Pancreas (tissue), 10 donors: ENCODE results near the gene DYNLL1. TPM values are rescaled to one million over a fixed set of nuclear protein-coding genes. Genes with fewer than 3 reads are reported as not detected.

Experiments
- ATAC-seq, 4 donors: fragments of 200-7000 bp; cut with Tn5 transposase; one replicate each; pipeline versions ENCODE4 v1.8.0 to v1.9.1; 2020; ENCODE audit warnings: mild to moderate bottlenecking in 4 of 4, moderate library complexity in 4 of 4
- DNase-seq, 6 donors: peaks; one replicate each; pipeline ENCODE4 v3.0.0-alpha.2; 2020
- FAIRE-seq: peaks from 2 replicates; lab custom pipeline; 2012; peaks lifted over from hg19 to GRCh38; lab: Jason Lieb, UNC
- H3K27ac ChIP-seq, 4 donors: fragments of 200-600 bp; sonication (generic); 1 replicate in 3 of 4; 2 replicates in 1 of 4; pipeline versions ENCODE4 v1.5.0 to v1.8.0; 2020
- H3K27me3 ChIP-seq, 4 donors: fragments of 200-600 bp; one replicate each; pipeline ENCODE4 v1.8.0; 2021
- H3K36me3 ChIP-seq, 3 donors: fragments of 200-600 bp; sonication (generic) in 1 of 3; one replicate each; pipeline versions ENCODE4 v1.5.0 to v1.8.0; 2020 to 2021
- H3K4me1 ChIP-seq, 3 donors: fragments of 200-600 bp; one replicate each; pipeline ENCODE4 v1.8.0; 2021
- H3K4me3 ChIP-seq, 4 donors: fragments of 200-600 bp; sonication (generic) in 2 of 4; one replicate each; pipeline versions ENCODE4 v1.5.0 to v1.8.0; 2020 to 2021
- H3K9me3 ChIP-seq, 4 donors: fragments of 200-600 bp; one replicate each; pipeline ENCODE4 v1.8.0; 2021
- CTCF ChIP-seq, 4 donors: fragments of 200-600 bp; sonication (generic) in 3 of 4; IDR thresholded peaks; one replicate each; pipeline versions ENCODE4 v1.5.0 to v1.8.0; 2021; ENCODE audit warnings: antibody characterized with exemption in 4 of 4
- WGBS, 2 donors: extraction: QIAGEN DNeasy Blood & Tissue Kit; methylation state at CpG; one replicate each; pipeline ENCODE4 v1.1.7; 2013; 5-methylcytosine and 5-hydroxymethylcytosine counted together
- intact Hi-C, 3 donors: fragments of 100-400 bp; cut with DNase I; formaldehyde crosslinking; loops; one replicate each; pipeline versions ENCODE4 v1.11.1 to v1.14.2; 2022
- polyA plus RNA-seq, 2 donors: library from polyadenylated mRNA; stranded (reverse); fragments of 200-250 nt; gene quantifications; one replicate each; pipeline ENCODE4 v1.2.3, GENCODE V29; 2013
- total RNA-seq, 6 donors: library from RNA; stranded (reverse); fragmentation: NEBNext Ultra II Directional in 4 of 6; extraction: Animal tissue kit (Norgen Biotek cat#: 25700) in 4 of 6; gene quantifications; one replicate each; pipeline versions ENCODE4 v1.2.1 to v1.2.4, GENCODE V29; 2021 to 2023
- donor health status: healthy with polysubstance abuse.
- donor health status: DM: no; HTN: no; CAD: no; lungs with moderate emphysema.
- donor health status: DM: no; HTN: no; CAD: no.
- donor health status: control.
- donor health status: control.
- donor health status: Bipolar disorder and iron deficiency.
- donor health status: DM: yes; HTN: yes; CAD: no.
- donor health status: DM: no; HTN: no; CAD: no.
- donor health status: DM: no; HTN: no; CAD: no.
- donor health status: DM: yes; HTN: yes; CAD: no.

Gene DYNLL1
- total and polyA plus RNA-seq, 8 donors = 57.7 to 249 (median 102) TPM

GRCh38 chr12:120468325-120468820 is 27.5 kb upstream of the DYNLL1 start:
- Histone ChIP-seq H3K4me1 (peaks cover 18 to 22% (median 20%) of the 10 kb centered on the region in 3 donors), H3K27me3 (no peaks in the 10 kb centered on the region), H3K36me3 (peaks cover 5 to 17% (median 14%) of the 10 kb centered on the region in 3 donors), H3K9me3 (no peaks in the 10 kb centered on the region), H3K4me3 (peak overlapping the region; percentile 43 to 94 (median 94)), H3K27ac (peak overlapping the region; percentile 76 to 89 (median 84))
- intact Hi-C loops = no loop called here
- peak in 2 of 6 donors; percentile 40 to 49 for DNase-seq
- FAIRE-seq = no peak
- WGBS, 2 donors = 1% methylated on average over 23 of the region's 23 CpGs
- peak; percentile 4 to 26 (median 8) for ATAC-seq
- no peak for TF ChIP-seq CTCF (IDR thresholded peaks at IDR 0.05)

DNA sequence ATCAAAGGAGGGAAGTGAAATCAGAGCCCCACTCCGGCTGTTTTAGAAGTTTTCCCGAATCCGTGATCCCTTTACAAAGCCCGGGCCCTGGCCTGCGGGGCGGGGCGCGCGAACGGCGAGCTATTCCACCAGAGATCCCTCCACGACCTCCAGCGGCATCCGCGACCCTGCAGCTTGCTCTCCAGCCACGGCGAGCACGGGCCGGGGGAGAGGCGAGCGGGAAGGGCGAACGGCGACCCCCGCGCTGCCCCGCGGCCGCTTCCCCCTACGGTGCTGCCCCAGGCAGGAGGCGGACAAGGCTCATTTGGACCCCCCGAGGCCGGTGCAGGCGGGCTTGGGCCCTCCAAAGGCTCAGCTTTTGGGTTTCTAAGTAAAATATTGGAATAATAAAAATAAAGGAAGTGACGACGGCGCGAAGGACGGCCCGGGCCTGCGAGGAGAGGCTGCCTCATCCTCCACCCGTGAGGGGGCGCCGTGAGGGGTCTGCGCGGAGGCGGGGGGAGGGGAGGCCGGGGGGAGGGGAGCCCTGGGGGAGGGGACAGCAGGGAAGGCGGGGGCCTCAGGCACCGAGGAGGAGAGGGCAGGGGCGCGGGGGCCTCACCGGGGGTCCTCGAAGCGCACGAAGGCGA is 27.0 kb upstream of the DYNLL1 start:
- ATAC-seq = peak; percentile 9 to 33 (median 26)
- Histone ChIP-seq H3K27ac (peak overlapping the region; percentile 76 to 89 (median 84)), H3K4me3 (peak overlapping the region; percentile 43 to 94 (median 94)), H3K36me3 (peaks cover 5 to 11% (median 9%) of the 10 kb centered on the region in 3 donors), H3K9me3 (no peaks in the 10 kb centered on the region), H3K27me3 (no peaks in the 10 kb centered on the region), H3K4me1 (peaks cover 18 to 22% (median 20%) of the 10 kb centered on the region in 3 donors)
- no peak for FAIRE-seq
- peak in 4 of 6 donors; percentile 41 to 74 (median 60) for DNase-seq
- 0 to 1% methylated on average over 38 to 51 of the region's 57 CpGs for WGBS, 2 donors
- intact Hi-C loops = no loop called here
- no peak for TF ChIP-seq CTCF (IDR thresholded peaks at IDR 0.05)

DNA sequence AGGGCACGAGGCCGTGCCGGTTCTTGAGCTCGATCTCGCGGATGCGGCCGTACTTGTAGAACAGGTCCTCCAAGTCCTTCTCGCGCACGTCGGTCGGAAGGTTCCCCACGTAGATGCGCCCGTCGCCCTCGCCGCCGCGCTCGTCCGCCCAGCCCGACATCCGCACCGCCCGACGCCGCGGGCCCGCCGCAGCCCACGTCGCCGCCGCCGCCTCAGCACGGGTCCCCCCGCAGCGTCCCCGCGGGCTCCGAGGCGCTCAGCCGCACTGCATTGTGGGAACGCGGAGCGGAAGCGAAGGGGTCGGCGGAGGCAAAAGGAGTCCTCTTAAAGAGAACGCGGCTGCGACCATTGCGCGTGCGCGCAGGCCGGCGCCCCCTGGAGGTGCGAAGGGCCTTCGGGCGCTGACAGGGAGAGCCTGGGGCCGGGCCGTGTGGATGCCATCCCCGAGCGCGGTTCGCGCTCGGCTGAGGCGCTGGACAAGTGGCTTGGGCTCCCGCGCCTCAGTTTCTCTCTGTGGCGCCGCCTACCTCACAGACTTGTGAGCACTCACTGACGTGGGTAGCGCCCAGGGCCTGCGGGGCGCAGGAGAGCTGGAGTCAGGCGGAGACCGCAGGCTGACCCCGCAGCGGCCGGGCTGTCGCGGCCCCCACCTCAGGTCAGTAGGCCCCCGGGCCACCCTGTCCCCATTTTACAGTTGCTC is 26.3 kb upstream of the DYNLL1 start, which contains the start of gene SRSF9:
SRSF9 (minus strand) TSS at position 299 of the 700 bp plus-strand sequence; CDS start at position 160, 139 bp downstream.
- FAIRE-seq (no peak), DNase-seq (peak; percentile 94 to 99 (median 96)), ATAC-seq (peak; percentile 88 to 95 (median 91))
- intact Hi-C loops = no loop called here
- H3K36me3 ChIP-seq = peaks cover 4 to 7% (median 5%) of the 10 kb centered on the region in 3 donors
- peak within 1 kb of the TSS; percentile 76 to 89 (median 84) for H3K27ac ChIP-seq
- WGBS, 2 donors = 1% methylated on average over 84 to 88 of the region's 88 CpGs
- H3K4me1 ChIP-seq = peaks cover 18 to 22% (median 20%) of the 10 kb centered on the region in 3 donors
- no peaks in the 10 kb centered on the region for H3K9me3 ChIP-seq
- TF ChIP-seq CTCF (IDR thresholded peaks at IDR 0.05) = peak; percentile 85 to 95 (median 88)
- peak within 1 kb of the TSS; percentile 43 to 94 (median 94) for H3K4me3 ChIP-seq
- no peaks in the 10 kb centered on the region for H3K27me3 ChIP-seq

DNA sequence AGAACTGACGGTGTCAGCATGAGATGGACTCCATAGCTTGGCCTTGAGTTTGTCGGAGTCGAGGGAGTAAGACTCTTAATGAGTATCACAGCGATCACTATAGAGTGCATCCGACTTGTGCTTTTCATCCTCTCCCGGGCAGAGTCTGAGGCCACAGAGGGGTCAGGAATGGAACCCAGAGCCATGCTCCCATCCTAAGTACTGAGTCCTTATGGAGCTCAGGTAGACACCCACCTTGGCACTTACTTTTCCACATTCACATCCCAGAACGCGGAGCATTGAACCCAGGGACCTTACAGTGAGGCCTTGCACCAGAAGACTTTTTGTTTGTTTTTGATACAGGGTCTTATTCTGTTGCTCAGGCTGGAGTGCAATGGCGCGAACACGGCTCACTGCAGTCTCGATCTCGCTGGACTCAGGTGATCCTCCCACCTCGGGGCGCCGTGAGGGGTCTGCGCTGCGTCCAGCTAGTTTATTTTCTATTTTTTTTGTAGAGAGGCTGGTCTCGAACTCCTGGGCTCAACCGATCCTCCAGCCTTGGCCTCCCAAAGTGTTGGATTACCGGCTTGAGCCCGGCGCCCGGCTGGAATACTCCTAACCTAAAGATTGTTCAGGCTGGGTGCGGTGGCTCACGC is 25.6 kb upstream of the DYNLL1 start:
- FAIRE-seq (no peak), ATAC-seq (peak; percentile 10 to 24 (median 18)), DNase-seq (no peak)
- TF ChIP-seq CTCF (IDR thresholded peaks at IDR 0.05) = no peak
- peak overlapping the region; percentile 43 to 94 (median 94) for H3K4me3 ChIP-seq
- peaks cover 18 to 22% (median 20%) of the 10 kb centered on the region in 3 donors for H3K4me1 ChIP-seq
- intact Hi-C loops = no loop called here
- 60 to 66% methylated on average over 26 of the region's 26 CpGs for WGBS, 2 donors
- H3K9me3 ChIP-seq = no peaks in the 10 kb centered on the region
- no peaks in the 10 kb centered on the region for H3K27me3 ChIP-seq
- peak overlapping the region in 3 of 4 donors; percentile 80 to 89 (median 89) for H3K27ac ChIP-seq
- H3K36me3 ChIP-seq = peaks cover 0 to 3% (median 0%) of the 10 kb centered on the region in 3 donors
